Measurements from ENCODE around the gene MIF4GD. TPM values are rescaled to one million over a fixed set of nuclear protein-coding genes. Genes with fewer than 3 reads are reported as not detected.
"Not testable (repeated sequence)": the region's sequence is repeated elsewhere in the genome, so short reads cannot be mapped to it uniquely, and the experiment has no call there.

The MIF4GD gene
- total RNA-seq, 2 donors from 2014 or later: 63.1 to 67.9 TPM

DNA sequence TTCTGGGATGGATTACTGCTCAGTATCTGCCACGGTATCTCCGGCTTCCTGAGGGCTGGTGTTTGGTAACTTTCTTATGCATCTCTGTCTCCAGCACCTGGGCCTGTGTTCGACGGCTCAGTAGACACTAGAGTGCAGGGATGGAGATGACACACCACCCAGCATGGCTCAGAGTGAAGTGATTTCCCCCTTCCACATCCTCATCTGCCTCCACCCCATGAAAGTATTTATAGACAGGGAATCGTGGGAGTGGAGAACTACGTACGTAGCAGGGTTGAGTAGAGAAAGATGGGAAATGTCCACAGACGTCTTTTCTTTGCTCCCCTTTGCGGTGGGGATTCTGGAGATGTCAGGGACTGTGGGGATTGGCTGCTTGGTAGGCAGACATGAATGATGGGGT is 30.0 kb upstream of the MIF4GD start:
- peaks cover 21% of the 10 kb centered on the region for H3K4me1 Mint-ChIP-seq (ENCODE audit: low read depth)
- no peak for DNase-seq
- no peaks in the 10 kb centered on the region for H3K36me3 Mint-ChIP-seq (ENCODE audit: insufficient read depth in 2 of 2)
- H3K9me3 Mint-ChIP-seq: no peaks in the 10 kb centered on the region
- H3K27me3 Mint-ChIP-seq (ENCODE audit: low read depth): no peaks in the 10 kb centered on the region
- H3K27ac Mint-ChIP-seq: no peak overlapping the region
- no peak overlapping the region for H3K4me3 Mint-ChIP-seq
- ATAC-seq (replicated peaks in 1 of 2): no peak

GRCh38 chr17:75300280-75300679 is 29.2 kb upstream of the MIF4GD start:
- H3K4me1 Mint-ChIP-seq (ENCODE audit: low read depth): peaks cover 29% of the 10 kb centered on the region
- no peaks in the 10 kb centered on the region for H3K27me3 Mint-ChIP-seq (ENCODE audit: low read depth)
- no peaks in the 10 kb centered on the region for H3K9me3 Mint-ChIP-seq
- DNase-seq (no peak), ATAC-seq (replicated peaks in 1 of 2) (no peak)
- no peak overlapping the region for H3K4me3 Mint-ChIP-seq
- no peak overlapping the region for H3K27ac Mint-ChIP-seq
- H3K36me3 Mint-ChIP-seq (ENCODE audit: insufficient read depth in 2 of 2): no peaks in the 10 kb centered on the region

GRCh38 chr17:75295201-75296158 is 24.4 kb upstream of the MIF4GD start:
- Mint-ChIP-seq H3K36me3 (ENCODE audit: insufficient read depth in 2 of 2) (peaks cover 0 to 1% of the 10 kb centered on the region in 2 donors), H3K4me1 (ENCODE audit: low read depth) (peaks cover 59% of the 10 kb centered on the region), H3K27ac (peak overlapping the region; percentile 92), H3K27me3 (ENCODE audit: low read depth) (no peaks in the 10 kb centered on the region), H3K9me3 (no peaks in the 10 kb centered on the region), H3K4me3 (peak overlapping the region; percentile 59 to 70)
- DNase-seq (peak; percentile 59 to 64), ATAC-seq (replicated peaks in 1 of 2) (peak; percentile 82 to 83)

GRCh38 chr17:75292810-75293448 is 21.9 kb upstream of the MIF4GD start:
- not testable (repeated sequence) for H3K9me3 Mint-ChIP-seq; H3K27me3 Mint-ChIP-seq (ENCODE audit: low read depth); H3K4me3 Mint-ChIP-seq; DNase-seq; H3K27ac Mint-ChIP-seq; H3K36me3 Mint-ChIP-seq (ENCODE audit: insufficient read depth in 2 of 2); ATAC-seq (replicated peaks in 1 of 2)
- peaks cover 69% of the 10 kb centered on the region for H3K4me1 Mint-ChIP-seq (ENCODE audit: low read depth)

DNA sequence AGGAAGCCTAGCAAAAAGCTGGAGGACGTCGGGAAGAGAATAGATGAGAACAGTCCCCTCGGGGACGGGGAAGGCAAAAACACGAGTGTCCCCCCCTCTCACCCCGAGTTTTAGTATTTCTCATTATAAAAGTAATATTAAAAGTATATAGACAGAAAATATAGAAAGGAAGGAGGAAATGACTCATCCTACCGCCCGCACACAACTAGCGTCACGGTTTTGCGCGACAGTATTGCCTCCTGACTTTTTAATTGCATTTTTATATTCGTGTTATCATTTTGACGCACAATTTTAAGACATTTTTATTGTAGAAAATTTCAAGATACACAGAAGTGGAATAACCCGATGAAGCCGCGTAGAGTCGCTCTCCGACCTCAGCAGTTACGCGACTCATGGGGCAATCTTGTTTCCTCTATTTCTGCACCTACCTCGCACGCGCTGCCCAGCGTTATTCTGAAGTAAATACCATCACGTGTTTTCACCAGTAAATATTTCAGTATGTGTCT is 18.9 kb upstream of the MIF4GD start:
- H3K27ac Mint-ChIP-seq: peak overlapping the region; percentile 99
- H3K4me1 Mint-ChIP-seq (ENCODE audit: low read depth): peaks cover 47% of the 10 kb centered on the region
- peak; percentile 72 to 78 for DNase-seq
- ATAC-seq (replicated peaks in 1 of 2): peak; percentile 25 to 40
- no peaks in the 10 kb centered on the region for H3K9me3 Mint-ChIP-seq
- H3K4me3 Mint-ChIP-seq: peak overlapping the region; percentile 98 to 99
- H3K36me3 Mint-ChIP-seq (ENCODE audit: insufficient read depth in 2 of 2): peaks cover 4 to 7% of the 10 kb centered on the region in 2 donors
- no peaks in the 10 kb centered on the region for H3K27me3 Mint-ChIP-seq (ENCODE audit: low read depth)

DNA sequence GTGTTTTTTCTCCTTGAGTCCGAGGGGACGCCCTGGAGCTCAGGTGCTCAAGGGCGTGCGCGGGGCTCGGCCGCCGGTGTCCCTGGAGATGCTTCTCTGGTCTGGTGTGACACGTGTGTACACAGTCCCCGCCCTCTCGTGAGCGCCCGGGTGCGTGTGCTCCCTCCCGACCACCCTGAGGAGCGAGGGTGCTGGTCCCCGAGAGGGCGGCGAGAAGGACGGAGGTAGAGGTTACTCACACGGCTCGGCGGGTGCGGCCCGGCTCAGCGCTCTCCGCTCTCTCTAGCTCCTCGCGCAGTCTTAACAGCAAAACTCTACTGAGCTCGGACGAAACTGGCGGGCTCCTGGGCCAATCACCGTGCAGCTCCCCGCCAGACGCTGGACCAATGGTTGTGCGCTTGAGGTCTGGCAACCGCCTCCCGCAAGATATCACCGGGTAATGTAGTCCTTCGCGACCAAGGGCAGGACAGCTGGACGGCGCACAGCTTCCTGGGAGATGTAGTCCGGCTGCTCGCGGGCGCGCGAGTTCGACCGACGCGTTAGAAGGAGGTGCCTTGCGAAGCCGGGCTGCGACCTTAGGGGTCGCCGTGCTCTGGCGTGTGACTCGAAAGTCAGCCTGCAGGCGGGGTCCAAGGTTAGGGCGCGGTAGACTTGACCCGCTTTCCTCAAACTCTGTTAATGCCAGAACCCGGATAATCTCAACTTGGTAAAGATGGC is 18.2 kb upstream of the MIF4GD start, which contains the start of gene SLC25A19:
Gene SLC25A19, minus strand, starts transcription at position 319 of the 717 bp plus-strand sequence. CDS start 2,669 bp downstream, outside the sequence.
- H3K27me3 Mint-ChIP-seq (ENCODE audit: low read depth): no peaks in the 10 kb centered on the region
- H3K4me1 Mint-ChIP-seq (ENCODE audit: low read depth): peaks cover 41% of the 10 kb centered on the region
- H3K4me3 Mint-ChIP-seq: peak within 1 kb of the TSS; percentile 98 to 99
- H3K9me3 Mint-ChIP-seq: no peaks in the 10 kb centered on the region
- ATAC-seq (replicated peaks in 1 of 2): peak; percentile 92 to 93
- peak within 1 kb of the TSS; percentile 99 for H3K27ac Mint-ChIP-seq
- peaks cover 4 to 7% of the 10 kb centered on the region in 2 donors for H3K36me3 Mint-ChIP-seq (ENCODE audit: insufficient read depth in 2 of 2)
- DNase-seq: peak; percentile 96 to 99

GRCh38 chr17:75288770-75289114 is 17.7 kb upstream of the MIF4GD start:
- no peak overlapping the region for H3K27ac Mint-ChIP-seq
- H3K36me3 Mint-ChIP-seq (ENCODE audit: insufficient read depth in 2 of 2): peaks cover 4 to 7% of the 10 kb centered on the region in 2 donors

DNA sequence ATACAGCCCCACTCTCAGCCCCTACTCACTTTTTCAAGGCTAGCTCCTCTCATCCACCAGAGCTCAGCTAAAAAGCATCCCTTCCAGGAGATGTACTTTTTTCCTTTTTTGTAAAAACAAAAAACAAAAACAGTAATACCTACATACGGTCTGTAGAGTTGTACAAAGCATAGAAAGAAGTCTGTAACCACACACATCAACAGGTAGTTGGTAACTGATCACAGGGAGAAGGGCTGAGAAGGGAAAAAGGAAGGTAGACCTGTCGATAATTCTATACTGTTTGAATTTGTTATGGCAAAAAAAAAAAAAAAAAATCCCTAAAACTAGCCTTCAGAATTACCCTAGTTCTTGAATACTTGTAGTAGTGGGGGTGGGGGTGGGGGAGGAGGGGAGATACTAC is 17.3 kb upstream of the MIF4GD start:
- H3K9me3 Mint-ChIP-seq: no peaks in the 10 kb centered on the region
- H3K4me1 Mint-ChIP-seq (ENCODE audit: low read depth): peaks cover 42% of the 10 kb centered on the region
- ATAC-seq (replicated peaks in 1 of 2) (no peak), DNase-seq (no peak)
- peak overlapping the region; percentile 98 to 99 for H3K4me3 Mint-ChIP-seq
- H3K36me3 Mint-ChIP-seq (ENCODE audit: insufficient read depth in 2 of 2): peaks cover 4 to 11% of the 10 kb centered on the region in 2 donors
- peak overlapping the region; percentile 87 for H3K27ac Mint-ChIP-seq
- H3K27me3 Mint-ChIP-seq (ENCODE audit: low read depth): no peaks in the 10 kb centered on the region

More at GRCh38 chr17:75288770-75289114, 17.7 kb upstream of the MIF4GD start:
- peak; percentile 45 to 52 for DNase-seq
- peak overlapping the region; percentile 98 to 99 for H3K4me3 Mint-ChIP-seq
- peaks cover 39% of the 10 kb centered on the region for H3K4me1 Mint-ChIP-seq (ENCODE audit: low read depth)
- no peaks in the 10 kb centered on the region for H3K27me3 Mint-ChIP-seq (ENCODE audit: low read depth)
- H3K9me3 Mint-ChIP-seq: no peaks in the 10 kb centered on the region
- peak; percentile 8 to 19 for ATAC-seq (replicated peaks in 1 of 2)

GRCh38 chr17:75287221-75287620 is 16.2 kb upstream of the MIF4GD start:
- Mint-ChIP-seq H3K9me3 (no peaks in the 10 kb centered on the region), H3K27ac (no peak overlapping the region), H3K4me3 (peak overlapping the region; percentile 34 to 98), H3K27me3 (ENCODE audit: low read depth) (no peaks in the 10 kb centered on the region), H3K36me3 (ENCODE audit: insufficient read depth in 2 of 2) (peaks cover 4 to 14% of the 10 kb centered on the region in 2 donors), H3K4me1 (ENCODE audit: low read depth) (peaks cover 39% of the 10 kb centered on the region)
- ATAC-seq (replicated peaks in 1 of 2): no peak
- no peak for DNase-seq

DNA sequence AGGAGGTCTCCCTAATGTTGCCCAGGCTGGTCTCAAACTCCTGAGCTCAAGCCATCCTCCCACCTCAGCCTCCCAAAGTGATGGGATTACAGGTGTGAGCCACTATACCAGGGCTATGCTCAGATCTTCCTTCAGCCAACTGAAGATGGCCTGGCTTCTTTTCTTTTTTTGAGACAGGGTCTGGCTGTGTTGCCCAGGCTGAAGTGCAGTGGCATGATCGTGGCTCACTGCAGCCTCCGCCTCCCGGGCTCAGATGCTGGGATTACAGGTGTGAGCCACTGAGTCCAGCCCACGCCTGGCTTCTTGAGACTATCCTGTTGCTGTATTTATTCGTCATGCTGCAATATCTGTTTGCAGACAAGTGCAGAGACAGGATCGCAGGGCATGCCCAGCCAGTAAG is 14.1 kb upstream of the MIF4GD start:
- Mint-ChIP-seq H3K4me1 (ENCODE audit: low read depth) (peaks cover 26% of the 10 kb centered on the region), H3K27me3 (ENCODE audit: low read depth) (no peaks in the 10 kb centered on the region), H3K36me3 (ENCODE audit: insufficient read depth in 2 of 2) (peaks cover 6 to 19% of the 10 kb centered on the region in 2 donors), H3K9me3 (no peaks in the 10 kb centered on the region), H3K27ac (no peak overlapping the region), H3K4me3 (no peak overlapping the region)
- ATAC-seq (replicated peaks in 1 of 2): no peak
- no peak for DNase-seq

GRCh38 chr17:75280189-75280588 is 9.2 kb upstream of the MIF4GD start:
- not testable (repeated sequence) for H3K27ac Mint-ChIP-seq; DNase-seq; H3K9me3 Mint-ChIP-seq; H3K4me3 Mint-ChIP-seq; H3K4me1 Mint-ChIP-seq (ENCODE audit: low read depth); ATAC-seq (replicated peaks in 1 of 2); H3K27me3 Mint-ChIP-seq (ENCODE audit: low read depth)
- peaks cover 2 to 18% of the 10 kb centered on the region in 2 donors for H3K36me3 Mint-ChIP-seq (ENCODE audit: insufficient read depth in 2 of 2)

- ATAC-seq (replicated peaks in 1 of 2): no peak
- no peak for DNase-seq
- Mint-ChIP-seq H3K4me3 (no peak overlapping the region), H3K36me3 (ENCODE audit: insufficient read depth in 2 of 2) (peaks cover 2 to 17% of the 10 kb centered on the region in 2 donors), H3K27ac (no peak overlapping the region), H3K9me3 (no peaks in the 10 kb centered on the region), H3K4me1 (ENCODE audit: low read depth) (peaks cover 17% of the 10 kb centered on the region), H3K27me3 (ENCODE audit: low read depth) (no peaks in the 10 kb centered on the region)
Observed at GRCh38 chr17:75277664-75278071, 6.6 kb upstream of the MIF4GD start.
